ENCODE data around the gene HJV.
A peak's percentile ranks its signal among the peaks of the same experiment; 100 is the strongest.

DNA sequence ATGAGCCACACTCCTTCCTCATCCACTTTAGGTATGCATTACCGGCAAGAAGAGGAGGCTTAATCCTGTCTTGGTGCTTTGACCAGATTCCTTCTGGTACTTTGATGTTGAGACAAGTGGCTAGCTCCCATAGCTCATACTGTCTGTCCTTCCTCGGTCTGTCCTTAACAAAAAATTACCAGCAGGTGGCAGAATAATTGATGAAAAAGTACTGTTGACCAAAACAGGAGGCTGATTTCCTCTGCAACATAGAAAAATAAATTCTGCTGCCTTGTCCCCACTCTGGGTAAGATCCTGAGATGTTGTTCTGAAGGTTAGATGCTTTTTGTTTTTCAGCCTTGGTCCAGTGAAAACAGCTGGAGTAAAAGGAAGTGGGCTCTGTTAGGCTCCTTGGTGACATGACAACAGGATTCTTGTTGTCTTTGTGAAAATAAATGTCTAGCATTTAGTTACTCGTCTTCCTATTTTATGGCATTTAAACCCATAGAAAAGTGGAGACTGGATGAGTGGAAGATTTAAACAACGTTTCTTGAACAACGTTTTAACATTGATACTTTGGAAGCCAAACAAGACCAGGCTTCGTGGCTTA is 11.2 kb upstream of the HJV start:
- TF ChIP-seq, protein P1, sequence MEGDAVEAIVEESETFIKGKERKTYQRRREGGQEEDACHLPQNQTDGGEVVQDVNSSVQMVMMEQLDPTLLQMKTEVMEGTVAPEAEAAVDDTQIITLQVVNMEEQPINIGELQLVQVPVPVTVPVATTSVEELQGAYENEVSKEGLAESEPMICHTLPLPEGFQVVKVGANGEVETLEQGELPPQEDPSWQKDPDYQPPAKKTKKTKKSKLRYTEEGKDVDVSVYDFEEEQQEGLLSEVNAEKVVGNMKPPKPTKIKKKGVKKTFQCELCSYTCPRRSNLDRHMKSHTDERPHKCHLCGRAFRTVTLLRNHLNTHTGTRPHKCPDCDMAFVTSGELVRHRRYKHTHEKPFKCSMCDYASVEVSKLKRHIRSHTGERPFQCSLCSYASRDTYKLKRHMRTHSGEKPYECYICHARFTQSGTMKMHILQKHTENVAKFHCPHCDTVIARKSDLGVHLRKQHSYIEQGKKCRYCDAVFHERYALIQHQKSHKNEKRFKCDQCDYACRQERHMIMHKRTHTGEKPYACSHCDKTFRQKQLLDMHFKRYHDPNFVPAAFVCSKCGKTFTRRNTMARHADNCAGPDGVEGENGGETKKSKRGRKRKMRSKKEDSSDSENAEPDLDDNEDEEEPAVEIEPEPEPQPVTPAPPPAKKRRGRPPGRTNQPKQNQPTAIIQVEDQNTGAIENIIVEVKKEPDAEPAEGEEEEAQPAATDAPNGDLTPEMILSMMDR (IDR thresholded peaks at IDR 0.05; ENCODE audit: low read length) = peak; percentile 72
- TF ChIP-seq EZH2 (IDR thresholded peaks at IDR 0.05; ENCODE audit: borderline replicate concordance, low read length) = no peak

All from OCI-LY1 (cell line).